ENCODE measurements around the gene TMBIM1.

Gene TMBIM1

DNA sequence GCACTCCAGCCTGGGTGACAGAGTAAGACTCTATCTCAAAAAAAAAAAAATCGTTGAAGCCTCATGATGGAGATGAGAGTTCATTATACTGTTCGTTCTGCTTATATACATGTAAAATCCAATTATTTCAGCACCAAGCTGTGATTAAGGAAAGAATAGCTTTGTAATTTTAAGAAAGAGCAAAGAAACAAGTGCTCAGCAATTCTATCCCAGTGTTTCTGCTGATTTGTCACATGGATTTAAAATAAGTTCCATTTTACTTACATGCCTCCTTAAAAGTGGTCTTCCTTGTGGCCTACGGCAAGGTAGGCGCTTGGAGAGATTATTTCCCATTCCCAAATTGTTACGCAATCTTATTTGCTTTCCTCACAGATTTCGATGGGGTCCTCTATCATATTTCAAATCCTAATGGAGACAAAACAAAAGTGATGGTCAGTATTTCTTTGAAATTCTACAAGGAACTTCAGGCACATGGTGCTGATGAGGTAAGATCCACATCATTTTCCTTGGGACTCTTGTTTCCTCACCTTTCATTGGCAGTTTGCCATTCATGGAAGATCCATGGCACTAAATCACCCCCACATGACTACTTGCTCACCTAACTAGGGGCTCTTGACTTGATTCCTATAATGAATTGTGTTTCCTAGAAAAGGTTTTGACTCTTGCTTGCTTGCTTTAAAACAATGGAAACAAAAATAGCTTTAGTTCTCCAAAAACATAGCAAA lies 63.8 kb downstream of the TMBIM1 start:
- TF ChIP-seq, protein P1, sequence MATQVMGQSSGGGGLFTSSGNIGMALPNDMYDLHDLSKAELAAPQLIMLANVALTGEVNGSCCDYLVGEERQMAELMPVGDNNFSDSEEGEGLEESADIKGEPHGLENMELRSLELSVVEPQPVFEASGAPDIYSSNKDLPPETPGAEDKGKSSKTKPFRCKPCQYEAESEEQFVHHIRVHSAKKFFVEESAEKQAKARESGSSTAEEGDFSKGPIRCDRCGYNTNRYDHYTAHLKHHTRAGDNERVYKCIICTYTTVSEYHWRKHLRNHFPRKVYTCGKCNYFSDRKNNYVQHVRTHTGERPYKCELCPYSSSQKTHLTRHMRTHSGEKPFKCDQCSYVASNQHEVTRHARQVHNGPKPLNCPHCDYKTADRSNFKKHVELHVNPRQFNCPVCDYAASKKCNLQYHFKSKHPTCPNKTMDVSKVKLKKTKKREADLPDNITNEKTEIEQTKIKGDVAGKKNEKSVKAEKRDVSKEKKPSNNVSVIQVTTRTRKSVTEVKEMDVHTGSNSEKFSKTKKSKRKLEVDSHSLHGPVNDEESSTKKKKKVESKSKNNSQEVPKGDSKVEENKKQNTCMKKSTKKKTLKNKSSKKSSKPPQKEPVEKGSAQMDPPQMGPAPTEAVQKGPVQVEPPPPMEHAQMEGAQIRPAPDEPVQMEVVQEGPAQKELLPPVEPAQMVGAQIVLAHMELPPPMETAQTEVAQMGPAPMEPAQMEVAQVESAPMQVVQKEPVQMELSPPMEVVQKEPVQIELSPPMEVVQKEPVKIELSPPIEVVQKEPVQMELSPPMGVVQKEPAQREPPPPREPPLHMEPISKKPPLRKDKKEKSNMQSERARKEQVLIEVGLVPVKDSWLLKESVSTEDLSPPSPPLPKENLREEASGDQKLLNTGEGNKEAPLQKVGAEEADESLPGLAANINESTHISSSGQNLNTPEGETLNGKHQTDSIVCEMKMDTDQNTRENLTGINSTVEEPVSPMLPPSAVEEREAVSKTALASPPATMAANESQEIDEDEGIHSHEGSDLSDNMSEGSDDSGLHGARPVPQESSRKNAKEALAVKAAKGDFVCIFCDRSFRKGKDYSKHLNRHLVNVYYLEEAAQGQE (IDR thresholded peaks at IDR 0.05; ENCODE audit: insufficient read depth in 1 of 2, low read depth in 2 of 2, low read length in 2 of 2): no peak
- TF ChIP-seq SIN3A (IDR thresholded peaks at IDR 0.05; ENCODE audit: borderline replicate concordance, insufficient read depth, low read length) (no peak), TAF1 (IDR thresholded peaks at IDR 0.05; ENCODE audit: borderline replicate concordance, insufficient read depth, low read length) (no peak), POLR2AphosphoS5 (IDR thresholded peaks at IDR 0.05; ENCODE audit: low read depth, low read length) (no peak), FOXP2 (optimal IDR thresholded peaks at IDR 0.05; ENCODE audit: borderline replicate concordance, extremely low read depth, extremely low read length, insufficient read depth) (no peak)

DNA sequence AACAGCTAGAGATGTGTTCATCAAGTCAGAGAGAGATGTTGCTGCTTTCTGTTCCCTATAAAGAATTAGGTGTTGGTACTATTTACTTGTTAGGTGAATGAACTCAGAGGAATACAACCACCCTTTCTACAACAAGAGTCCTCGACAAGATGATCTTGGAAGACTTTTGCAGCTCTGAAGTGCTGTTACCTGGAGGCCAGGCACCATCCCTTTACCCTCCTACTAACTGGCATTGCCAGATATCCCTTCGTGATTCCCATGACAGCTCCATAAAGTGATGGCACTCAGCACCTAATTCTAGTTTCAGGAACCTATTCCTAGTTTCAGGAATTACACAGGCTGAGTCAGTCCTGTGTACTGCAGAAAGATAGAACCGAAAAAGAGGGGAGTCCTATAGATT lies 65.4 kb downstream of the TMBIM1 start:
- TF ChIP-seq FOXP2 (optimal IDR thresholded peaks at IDR 0.05; ENCODE audit: borderline replicate concordance, extremely low read depth, extremely low read length, insufficient read depth): no peak
- TF ChIP-seq POLR2AphosphoS5 (IDR thresholded peaks at IDR 0.05; ENCODE audit: low read depth, low read length): no peak
- TF ChIP-seq, protein P1 (IDR thresholded peaks at IDR 0.05; ENCODE audit: insufficient read depth in 1 of 2, low read depth in 2 of 2, low read length in 2 of 2): no peak
- TF ChIP-seq SIN3A (IDR thresholded peaks at IDR 0.05; ENCODE audit: borderline replicate concordance, insufficient read depth, low read length): no peak
- no peak for TF ChIP-seq TAF1 (IDR thresholded peaks at IDR 0.05; ENCODE audit: borderline replicate concordance, insufficient read depth, low read length)

Measured in PFSK-1 (cell line).